ENCODE data around the gene NMD3.
"Not testable (repeated sequence)": the region's sequence is repeated elsewhere in the genome, so short reads cannot be mapped to it uniquely, and the experiment has no call there.

The NMD3 gene

DNA sequence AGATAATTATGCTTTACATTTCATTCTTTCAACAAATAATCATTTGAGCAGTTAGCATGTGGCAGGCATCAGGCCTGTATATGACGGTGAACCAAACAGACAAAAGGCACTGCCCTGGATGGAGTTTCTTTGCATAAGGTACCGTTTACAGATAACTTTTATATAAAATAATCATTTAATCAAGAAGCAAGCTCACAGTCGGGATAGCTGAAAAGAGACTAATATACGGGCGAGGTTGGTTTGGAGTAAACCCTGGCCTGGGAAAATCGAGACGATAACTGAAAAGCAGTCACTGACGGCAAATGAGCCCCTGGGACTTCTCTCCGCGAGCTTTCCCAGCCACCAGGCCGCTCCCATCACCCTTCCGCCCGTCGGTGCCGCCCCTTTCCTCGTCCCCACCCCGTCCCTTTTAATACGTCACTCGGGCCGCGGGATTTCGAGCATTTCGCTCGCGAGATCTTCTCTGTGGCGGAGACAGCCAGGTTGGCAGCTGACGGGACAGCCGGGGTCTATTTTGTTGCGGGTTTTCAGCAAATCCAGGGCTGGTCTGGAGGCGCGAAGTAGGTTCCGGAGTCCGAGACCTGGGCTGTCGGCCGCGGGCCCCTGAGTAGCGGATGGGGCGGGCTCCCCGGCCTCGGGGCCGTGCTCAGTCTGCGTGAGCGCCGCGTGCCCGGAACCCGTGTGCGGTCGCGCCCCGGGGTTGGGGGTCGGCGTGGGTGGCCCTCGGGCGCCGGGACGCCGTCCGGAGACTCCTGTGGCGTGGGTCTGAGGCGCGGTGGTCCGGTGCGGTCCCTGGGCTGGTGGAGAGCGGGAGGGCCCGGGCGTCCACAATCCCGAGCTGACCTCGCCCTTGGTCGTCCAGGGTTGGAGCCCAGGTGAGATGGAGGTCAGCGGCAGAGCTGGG, at the start of gene NMD3:
Gene NMD3, plus strand, starts transcription at position 462 of the 904 bp plus-strand sequence. CDS start 703 bp downstream, outside the sequence.
- peak; percentile 95 to 97 for DNase-seq
- Histone ChIP-seq H3K9me3 (no peaks in the 10 kb centered on the region), H3K4me1 (peaks cover 0 to 37% (median 18%) of the 10 kb centered on the region in 4 donors), H3K4me3 (peak within 1 kb of the TSS; percentile 68 to 92), H3K36me3 (peaks cover 0 to 8% (median 5%) of the 10 kb centered on the region in 3 donors), H3K27ac (peak within 1 kb of the TSS; percentile 93 to 95), H3K27me3 (no peaks in the 10 kb centered on the region)
- TF ChIP-seq, protein P1, sequence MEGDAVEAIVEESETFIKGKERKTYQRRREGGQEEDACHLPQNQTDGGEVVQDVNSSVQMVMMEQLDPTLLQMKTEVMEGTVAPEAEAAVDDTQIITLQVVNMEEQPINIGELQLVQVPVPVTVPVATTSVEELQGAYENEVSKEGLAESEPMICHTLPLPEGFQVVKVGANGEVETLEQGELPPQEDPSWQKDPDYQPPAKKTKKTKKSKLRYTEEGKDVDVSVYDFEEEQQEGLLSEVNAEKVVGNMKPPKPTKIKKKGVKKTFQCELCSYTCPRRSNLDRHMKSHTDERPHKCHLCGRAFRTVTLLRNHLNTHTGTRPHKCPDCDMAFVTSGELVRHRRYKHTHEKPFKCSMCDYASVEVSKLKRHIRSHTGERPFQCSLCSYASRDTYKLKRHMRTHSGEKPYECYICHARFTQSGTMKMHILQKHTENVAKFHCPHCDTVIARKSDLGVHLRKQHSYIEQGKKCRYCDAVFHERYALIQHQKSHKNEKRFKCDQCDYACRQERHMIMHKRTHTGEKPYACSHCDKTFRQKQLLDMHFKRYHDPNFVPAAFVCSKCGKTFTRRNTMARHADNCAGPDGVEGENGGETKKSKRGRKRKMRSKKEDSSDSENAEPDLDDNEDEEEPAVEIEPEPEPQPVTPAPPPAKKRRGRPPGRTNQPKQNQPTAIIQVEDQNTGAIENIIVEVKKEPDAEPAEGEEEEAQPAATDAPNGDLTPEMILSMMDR (IDR thresholded peaks at IDR 0.05) = no peak
- intact Hi-C loops (cut with DNase I; ENCODE audit: low total_unique reads) = no loop called here

GRCh38 chr3:161171639-161172552, 49.2 kb upstream of the NMD3 start:
- H3K27ac ChIP-seq = no peak overlapping the region
- TF ChIP-seq, protein P1 (IDR thresholded peaks at IDR 0.05) = peak in 1 of 2 experiments; percentile 10
- intact Hi-C loops (cut with DNase I; ENCODE audit: low total_unique reads) = no loop called here
- H3K36me3 ChIP-seq = no peaks in the 10 kb centered on the region
- no peak for DNase-seq
- no peak overlapping the region for H3K4me3 ChIP-seq
- peaks cover 0 to 16% (median 6%) of the 10 kb centered on the region in 4 donors for H3K4me1 ChIP-seq
- H3K27me3 ChIP-seq = no peaks in the 10 kb centered on the region
- H3K9me3 ChIP-seq = no peaks in the 10 kb centered on the region

DNA sequence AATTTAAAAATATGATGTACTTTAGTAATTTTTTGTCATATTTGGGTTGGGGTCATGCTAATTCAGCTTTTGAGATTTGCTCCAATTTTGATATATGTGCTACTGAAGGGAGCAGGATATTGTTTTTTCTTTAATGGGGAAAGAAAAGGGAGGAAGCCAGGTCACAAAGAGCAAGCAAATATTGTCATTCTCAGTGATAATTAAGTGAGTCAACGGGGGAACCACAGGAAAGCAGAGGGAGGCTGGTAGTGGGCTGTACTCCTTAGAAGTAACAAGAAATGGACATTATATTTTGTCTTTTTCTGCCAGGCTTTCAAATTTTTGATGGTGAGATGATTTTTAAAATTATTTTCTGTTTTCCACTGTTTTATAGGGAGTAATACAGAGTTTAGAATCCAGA, 45.6 kb upstream of the NMD3 start:
- no peaks in the 10 kb centered on the region for H3K9me3 ChIP-seq
- no peaks in the 10 kb centered on the region for H3K36me3 ChIP-seq
- TF ChIP-seq, protein P1 (IDR thresholded peaks at IDR 0.05) = no peak
- DNase-seq = no peak
- no peak overlapping the region for H3K4me3 ChIP-seq
- peaks cover 0 to 17% (median 4%) of the 10 kb centered on the region in 4 donors for H3K4me1 ChIP-seq
- H3K27ac ChIP-seq = no peak overlapping the region
- no peaks in the 10 kb centered on the region for H3K27me3 ChIP-seq
- intact Hi-C loops (cut with DNase I; ENCODE audit: low total_unique reads) = no loop called here

DNA sequence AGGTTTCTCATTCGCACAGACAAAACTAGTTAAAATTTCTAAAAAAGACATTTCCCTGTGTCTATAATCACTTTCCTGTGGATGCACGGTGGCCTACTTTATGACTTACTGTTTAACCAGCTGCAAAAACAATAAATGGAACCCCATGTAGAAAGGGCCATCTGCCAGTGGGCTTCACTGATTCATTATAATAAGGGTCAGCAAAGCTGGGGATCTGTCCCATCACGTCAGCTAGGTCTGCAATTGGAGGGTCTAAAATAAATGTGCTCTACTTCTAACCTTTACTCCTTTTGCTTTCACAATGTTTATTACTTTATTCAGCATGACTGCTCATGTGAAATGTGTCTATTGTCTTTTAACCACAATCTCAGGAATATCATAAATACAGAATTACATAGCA, 43.1 kb upstream of the NMD3 start:
- Histone ChIP-seq H3K36me3 (no peaks in the 10 kb centered on the region), H3K27me3 (no peaks in the 10 kb centered on the region), H3K27ac (no peak overlapping the region), H3K9me3 (no peaks in the 10 kb centered on the region), H3K4me3 (no peak overlapping the region), H3K4me1 (peaks cover 0 to 21% (median 9%) of the 10 kb centered on the region in 4 donors)
- TF ChIP-seq, protein P1 (IDR thresholded peaks at IDR 0.05) = no peak
- DNase-seq = no peak
- intact Hi-C loops (cut with DNase I; ENCODE audit: low total_unique reads) = no loop called here

- DNase-seq; intact Hi-C loops (cut with DNase I; ENCODE audit: low total_unique reads); H3K27me3 ChIP-seq; H3K36me3 ChIP-seq; H3K4me3 ChIP-seq; H3K9me3 ChIP-seq: not testable (repeated sequence)
- Histone ChIP-seq H3K4me1 (peaks cover 0 to 21% (median 9%) of the 10 kb centered on the region in 4 donors), H3K27ac (peak overlapping the region; percentile 7 to 23)
Measured at GRCh38 chr3:161181371-161181770, 39.7 kb upstream of the NMD3 start.
